Endothelial cell of umbilical vein (primary cell): Measurements from ENCODE around the gene TSHZ1. TPM values are rescaled to one million over a fixed set of nuclear protein-coding genes. Genes with fewer than 3 reads are reported as not detected.

ENCODE experiments used
- BruUV-seq: library from RNA; stranded (reverse); fragments of 400-500 nt; replicated peaks from 2 replicates; lab custom pipeline; 2021; lab: Mats Ljungman, UMichigan
- CTCF ChIA-PET: fragments of 300-600, 350-600 bp; sonication (Branson Sonifier 250); formaldehyde crosslinking; loops from one replicate; lab custom pipeline; 2021; ENCODE audit warnings: antibody characterized with exemption, inconsistent platforms; lab: Charles Lee
- POLR2A ChIA-PET: fragments of 300-600, 350-600 bp; sonication (Branson Sonifier 250); formaldehyde crosslinking; loops from one replicate; lab custom pipeline; 2021; ENCODE audit warnings: antibody characterized with exemption, inconsistent platforms; lab: Charles Lee
- DNase-seq: peaks from one replicate; pipeline ENCODE4 v3.0.0-alpha.2; 2011; ENCODE audit warnings: low read depth, low spot score
- FAIRE-seq: peaks from 2 replicates; lab custom pipeline; 2011; peaks lifted over from hg19 to GRCh38; lab: Jason Lieb, UNC
- H2AFZ ChIP-seq: 2 replicates; pipeline ENCODE4 v1.6.0; 2012; ENCODE audit warnings: low read depth, low read length, control low read depth, inconsistent platforms
- H3K27ac ChIP-seq: 2 replicates; pipeline ENCODE4 v1.5.1; 2011; ENCODE audit warnings: low read depth, mild to moderate bottlenecking, control low read depth, low read length, moderate library complexity; ENCODE audit not compliant: insufficient read depth
- H3K27me3 ChIP-seq, 2 experiments: 2 replicates each; pipeline versions ENCODE4 v1.6.0 to v1.6.1; 2011; ENCODE audit warnings: low read length in 2 of 2, mixed read lengths in 1 of 2; ENCODE audit not compliant: control insufficient read depth in 2 of 2, insufficient read depth in 2 of 2
- H3K36me3 ChIP-seq, 2 experiments: 2 replicates in 1 of 2; 3 replicates in 1 of 2; pipeline ENCODE4 v1.5.1; 2011; ENCODE audit warnings: low read length in 2 of 2, mild to moderate bottlenecking in 1 of 2, moderate library complexity in 1 of 2; ENCODE audit not compliant: control insufficient read depth in 2 of 2, insufficient read depth in 2 of 2; ENCODE audit errors: extremely low read depth in 1 of 2
- H3K4me1 ChIP-seq: 3 replicates; pipeline ENCODE4 v1.5.1; 2011; ENCODE audit warnings: mild to moderate bottlenecking, low read length; ENCODE audit not compliant: control insufficient read depth, insufficient read depth; ENCODE audit errors: extremely low read depth
- H3K4me2 ChIP-seq: 2 replicates; pipeline ENCODE4 v1.6.1; 2011; ENCODE audit warnings: low read length, control low read depth, mixed read lengths; ENCODE audit not compliant: insufficient read depth
- H3K4me3 ChIP-seq, 3 experiments: fragments of 200-600 bp in 1 of 3; sonication (generic), shearing (Covaris generic) in 1 of 3; replicated peaks in 1 of 3; 2 replicates each; pipeline ENCODE4 v1.5.1; 2011 to 2016; ENCODE audit warnings: control low read depth in 3 of 3, low read length in 3 of 3, mild to moderate bottlenecking in 2 of 3, inconsistent platforms in 1 of 3, low read depth in 1 of 3, moderate library complexity in 1 of 3; ENCODE audit not compliant: insufficient read depth in 1 of 3
- H3K79me2 ChIP-seq: 2 replicates; pipeline ENCODE4 v1.6.0; 2012; ENCODE audit warnings: low read length, inconsistent platforms; ENCODE audit not compliant: control insufficient read depth, insufficient read depth
- H3K9ac ChIP-seq: replicated peaks from 2 replicates; pipeline ENCODE3; 2011; ENCODE audit warnings: low read length, control low read depth; ENCODE audit not compliant: insufficient read depth; ENCODE audit errors: extremely low read depth
- H3K9me1 ChIP-seq: replicated peaks from 3 replicates; pipeline ENCODE4 v1.6.0; 2011; ENCODE audit warnings: mild to moderate bottlenecking, low read length; ENCODE audit not compliant: control insufficient read depth, insufficient read depth; ENCODE audit errors: extremely low read depth
- H3K9me3 ChIP-seq: replicated peaks from 2 replicates; pipeline ENCODE4 v1.5.1; 2012; ENCODE audit warnings: low read length, inconsistent platforms; ENCODE audit not compliant: control insufficient read depth, insufficient read depth
- H4K20me1 ChIP-seq: replicated peaks from 2 replicates; pipeline ENCODE3; 2011; ENCODE audit warnings: mild to moderate bottlenecking, low read length; ENCODE audit not compliant: control insufficient read depth, insufficient read depth; ENCODE audit errors: extremely low read depth
- CTCF ChIP-seq, 2 donors: IDR thresholded peaks; 1 replicate in 1 of 2; 2 replicates in 1 of 2; pipeline ENCODE4 v1.5.1; 2011; ENCODE audit warnings: low read length in 2 of 2, mild to moderate bottlenecking in 2 of 2, moderate library complexity in 2 of 2, control low read depth in 1 of 2, inconsistent platforms in 1 of 2, low read depth in 1 of 2; ENCODE audit not compliant: insufficient read depth in 1 of 2; ENCODE audit errors: extremely low read depth in 1 of 2
- EZH2 ChIP-seq: IDR thresholded peaks from 2 replicates; pipeline ENCODE4 v1.6.1; 2012; ENCODE audit warnings: borderline replicate concordance, low read depth, mild to moderate bottlenecking, moderate library complexity, low read length, inconsistent platforms; ENCODE audit not compliant: severe bottlenecking
- FOS ChIP-seq: IDR thresholded peaks from 2 replicates; pipeline ENCODE4 v1.6.1; 2011; ENCODE audit warnings: mild to moderate bottlenecking, low read length, moderate library complexity, borderline replicate concordance; ENCODE audit not compliant: insufficient read depth
- GATA2 ChIP-seq: IDR thresholded peaks from 2 replicates; pipeline ENCODE4 v1.7.0; 2011; ENCODE audit warnings: low read depth, mild to moderate bottlenecking, moderate library complexity, mixed read lengths, low read length; ENCODE audit not compliant: insufficient read length, insufficient read depth
- JUN ChIP-seq: IDR thresholded peaks from 2 replicates; pipeline ENCODE4 v1.6.1; 2011; ENCODE audit warnings: borderline replicate concordance, low read depth; ENCODE audit not compliant: insufficient read length, insufficient read depth
- MAX ChIP-seq: IDR thresholded peaks from 2 replicates; pipeline ENCODE4 v1.6.1; 2011; ENCODE audit not compliant: insufficient read depth, insufficient read length
- MYC ChIP-seq: IDR thresholded peaks from one replicate; pipeline ENCODE4 v1.6.1; 2011; ENCODE audit warnings: mild to moderate bottlenecking, low read depth, low read length
- POLR2A ChIP-seq: IDR thresholded peaks from 2 replicates; pipeline ENCODE4 v1.6.1; 2012; ENCODE audit warnings: low read depth, mild to moderate bottlenecking, control low read depth, low read length
- POLR2AphosphoS5 ChIP-seq: IDR thresholded peaks from 2 replicates; pipeline ENCODE4 v1.6.1; 2012; ENCODE audit warnings: low read depth, mild to moderate bottlenecking, control low read depth, low read length, moderate library complexity; ENCODE audit not compliant: insufficient read depth
- dilution Hi-C: fragments of 300-500 bp; cut with MboI; formaldehyde crosslinking; loops from one replicate; pipeline ENCODE4 v1.15.0; 2019; ENCODE audit warnings: low sequenced_read_pairs; ENCODE audit not compliant: extremely low pct_ligation_motif_present
- intact Hi-C: fragments of 100-400 bp; cut with micrococcal nuclease; formaldehyde crosslinking; loops from one replicate; pipeline ENCODE4 v1.10.0; 2022
- polyA plus RNA-seq, 4 experiments: library from polyadenylated mRNA; depleted of rRNA in 3 of 4; stranded (reverse) in 3 of 4; unstranded in 1 of 4; fragments of >200 nt; gene quantifications; 2 replicates each; pipeline versions ENCODE4 v1.2.1 to v1.2.3, GENCODE V29; 2011 to 2012; ENCODE audit warnings: missing spikeins in 1 of 4
- total RNA-seq: library from RNA; stranded (reverse); gene quantifications from 2 replicates; pipeline ENCODE4 v1.2.3, GENCODE V29; 2021

TSHZ1 gene
- total and polyA plus RNA-seq, 2 donors (not counting 3 experiments of a cell fraction or from before 2014, with no cell fraction given) = 4.2 to 10.2 TPM

GRCh38 chr18:75269696-75270095 lies 59.1 kb downstream of the TSHZ1 start:
- Histone ChIP-seq H3K4me3 (no peak overlapping the region), H2AFZ (no peak overlapping the region), H3K4me2 (no peak overlapping the region), H3K36me3 (no peaks in the 10 kb centered on the region), H3K9me1 (no peaks in the 10 kb centered on the region), H3K27ac (no peak overlapping the region), H3K27me3 (no peaks in the 10 kb centered on the region), H3K4me1 (peaks cover 19% of the 10 kb centered on the region), H3K9me3 (no peaks in the 10 kb centered on the region), H3K79me2 (no peaks in the 10 kb centered on the region), H3K9ac (no peak overlapping the region), H4K20me1 (no peaks in the 10 kb centered on the region)
- no peak for FAIRE-seq
- CTCF ChIA-PET = no interaction called here
- POLR2A ChIA-PET = no interaction called here
- TF ChIP-seq POLR2A (no peak), MAX (no peak), FOS (no peak), EZH2 (no peak), CTCF (IDR thresholded peaks at IDR 0.05; ENCODE audit: extremely low read depth in 1 of 2, insufficient read depth in 1 of 2, low read depth in 1 of 2, low read length in 2 of 2) (no peak), MYC (no peak), JUN (no peak), GATA2 (no peak), POLR2AphosphoS5 (no peak)
- BruUV-seq = no TSS peak
- dilution Hi-C loops (no loop called here), intact Hi-C loops (loop anchor here (5.0 kb wide), 1 partner anchor 57 kb away; the partner anchor contains the start of gene TSHZ1)
- no peak for DNase-seq
